ENCODE measurements around the gene CACNA1C.

GRCh38 chr12:2417481-2418160 is 364.8 kb downstream of the CACNA1C start:
- no peak for TF ChIP-seq GATA2 (IDR thresholded peaks at IDR 0.05; ENCODE audit: low read depth, low read length)
- TF ChIP-seq GATA3 (IDR thresholded peaks at IDR 0.05; ENCODE audit: low read depth, low read length) = no peak
